Measurements from ENCODE around the gene SLK.

Gene SLK

DNA sequence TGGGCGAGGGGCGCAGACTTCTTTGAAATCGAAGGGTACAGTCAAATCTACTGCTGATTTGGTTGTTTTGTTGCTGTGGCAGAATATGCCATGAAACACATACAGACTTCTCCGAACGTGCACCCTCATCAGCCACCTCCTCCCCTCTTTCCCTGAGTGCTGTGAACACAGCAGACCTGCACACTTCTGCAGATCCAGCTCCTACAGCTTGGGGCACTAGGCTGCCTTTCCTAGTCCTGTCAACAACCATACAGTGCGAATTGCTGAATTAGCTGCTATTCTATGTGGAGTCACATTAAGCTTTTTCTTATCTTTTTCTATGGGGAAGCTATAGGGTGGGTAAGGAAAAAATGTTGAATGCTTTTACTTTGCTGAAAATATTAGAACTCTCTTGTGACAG lies 61.2 kb downstream of the SLK start:
- no peaks in the 10 kb centered on the region for H3K79me2 ChIP-seq (ENCODE audit: low read length)
- H3K27ac ChIP-seq (ENCODE audit: low read length) = no peak overlapping the region
- no peaks in the 10 kb centered on the region for H4K20me1 ChIP-seq (ENCODE audit: insufficient read depth, low read length)
- H3K36me3 ChIP-seq (replicated peaks; ENCODE audit: low read depth, low read length) = peaks cover 3% of the 10 kb centered on the region
- no peaks in the 10 kb centered on the region for H3K27me3 ChIP-seq (ENCODE audit: low read depth, low read length)
- no peak overlapping the region for H3K9ac ChIP-seq (ENCODE audit: low read length)
- no peak overlapping the region for H3K4me3 ChIP-seq (ENCODE audit: low read length)
- H3K9me3 ChIP-seq (ENCODE audit: insufficient read depth, low read length) = no peaks in the 10 kb centered on the region
- no peak for TF ChIP-seq EZH2phosphoT487 (IDR thresholded peaks at IDR 0.05; ENCODE audit: low read depth)
- TF ChIP-seq, protein P1, sequence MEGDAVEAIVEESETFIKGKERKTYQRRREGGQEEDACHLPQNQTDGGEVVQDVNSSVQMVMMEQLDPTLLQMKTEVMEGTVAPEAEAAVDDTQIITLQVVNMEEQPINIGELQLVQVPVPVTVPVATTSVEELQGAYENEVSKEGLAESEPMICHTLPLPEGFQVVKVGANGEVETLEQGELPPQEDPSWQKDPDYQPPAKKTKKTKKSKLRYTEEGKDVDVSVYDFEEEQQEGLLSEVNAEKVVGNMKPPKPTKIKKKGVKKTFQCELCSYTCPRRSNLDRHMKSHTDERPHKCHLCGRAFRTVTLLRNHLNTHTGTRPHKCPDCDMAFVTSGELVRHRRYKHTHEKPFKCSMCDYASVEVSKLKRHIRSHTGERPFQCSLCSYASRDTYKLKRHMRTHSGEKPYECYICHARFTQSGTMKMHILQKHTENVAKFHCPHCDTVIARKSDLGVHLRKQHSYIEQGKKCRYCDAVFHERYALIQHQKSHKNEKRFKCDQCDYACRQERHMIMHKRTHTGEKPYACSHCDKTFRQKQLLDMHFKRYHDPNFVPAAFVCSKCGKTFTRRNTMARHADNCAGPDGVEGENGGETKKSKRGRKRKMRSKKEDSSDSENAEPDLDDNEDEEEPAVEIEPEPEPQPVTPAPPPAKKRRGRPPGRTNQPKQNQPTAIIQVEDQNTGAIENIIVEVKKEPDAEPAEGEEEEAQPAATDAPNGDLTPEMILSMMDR (IDR thresholded peaks at IDR 0.05; ENCODE audit: low read depth, low read length) = no peak
- H2AFZ ChIP-seq (ENCODE audit: low read depth, low read length) = no peak overlapping the region
- H3K4me2 ChIP-seq (ENCODE audit: low read length) = no peak overlapping the region
- H3K4me1 ChIP-seq (ENCODE audit: low read length) = peaks cover 9% of the 10 kb centered on the region

DNA sequence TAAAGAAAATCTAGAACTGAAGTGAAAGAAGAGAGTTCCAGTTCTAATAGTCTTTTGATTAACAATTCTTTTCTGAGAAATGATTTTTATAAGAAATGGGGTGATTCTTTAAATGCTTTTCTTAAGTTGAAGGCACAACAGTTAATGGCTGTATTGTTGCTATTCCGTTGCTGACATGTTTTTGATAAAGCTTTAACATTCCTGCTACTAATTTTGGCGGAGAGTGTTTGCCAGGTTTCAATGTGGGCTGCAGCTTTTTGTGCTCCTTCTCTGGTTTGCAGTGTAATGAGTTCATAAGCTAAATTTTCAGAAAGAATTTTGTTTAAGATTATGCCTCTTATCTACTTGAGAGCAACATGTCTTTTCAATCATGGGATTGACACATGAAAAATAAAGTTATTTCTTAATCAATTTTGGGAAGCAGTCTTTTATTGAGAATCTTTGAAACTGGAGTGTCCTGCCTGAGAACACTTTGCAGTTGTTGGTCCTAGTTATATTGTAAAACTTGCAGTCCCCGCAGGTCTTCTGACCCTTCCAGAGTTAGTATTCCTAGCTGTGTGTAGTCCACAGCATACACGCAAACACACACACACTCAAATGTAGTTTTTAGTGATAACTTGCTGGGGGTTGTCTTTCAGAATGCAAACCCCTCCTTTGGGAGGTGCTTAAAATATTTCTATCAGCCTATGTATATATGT lies 62.0 kb downstream of the SLK start:
- no peak for TF ChIP-seq EZH2phosphoT487 (IDR thresholded peaks at IDR 0.05; ENCODE audit: low read depth)
- TF ChIP-seq, protein P1 (IDR thresholded peaks at IDR 0.05; ENCODE audit: low read depth, low read length) = no peak
- Histone ChIP-seq H4K20me1 (ENCODE audit: insufficient read depth, low read length) (no peaks in the 10 kb centered on the region), H3K4me2 (ENCODE audit: low read length) (no peak overlapping the region), H3K4me1 (ENCODE audit: low read length) (peaks cover 9% of the 10 kb centered on the region), H3K27ac (ENCODE audit: low read length) (no peak overlapping the region), H3K27me3 (ENCODE audit: low read depth, low read length) (no peaks in the 10 kb centered on the region), H3K79me2 (ENCODE audit: low read length) (no peaks in the 10 kb centered on the region), H3K4me3 (ENCODE audit: low read length) (no peak overlapping the region), H3K36me3 (replicated peaks; ENCODE audit: low read depth, low read length) (peaks cover 3% of the 10 kb centered on the region), H2AFZ (ENCODE audit: low read depth, low read length) (no peak overlapping the region), H3K9ac (ENCODE audit: low read length) (no peak overlapping the region), H3K9me3 (ENCODE audit: insufficient read depth, low read length) (no peaks in the 10 kb centered on the region)

DNA sequence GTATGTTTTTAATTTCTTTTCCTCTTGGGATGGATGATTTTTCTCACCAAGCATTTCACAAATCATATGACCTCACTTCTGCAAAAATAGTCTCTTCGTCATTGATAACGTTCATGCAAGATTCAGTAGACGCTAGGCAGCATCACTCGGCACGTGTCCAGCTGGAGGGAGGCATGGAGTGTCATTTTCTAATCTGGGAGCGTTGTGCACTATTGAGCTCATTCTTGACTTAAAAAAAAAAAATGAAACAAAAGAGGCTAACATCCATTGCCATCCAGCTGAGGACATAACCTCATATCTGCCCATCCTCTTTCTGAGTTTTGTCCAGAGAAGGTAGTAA lies 62.6 kb downstream of the SLK start:
- Histone ChIP-seq H3K27ac (ENCODE audit: low read length) (no peak overlapping the region), H2AFZ (ENCODE audit: low read depth, low read length) (no peak overlapping the region), H4K20me1 (ENCODE audit: insufficient read depth, low read length) (no peaks in the 10 kb centered on the region), H3K36me3 (replicated peaks; ENCODE audit: low read depth, low read length) (peaks cover 3% of the 10 kb centered on the region), H3K79me2 (ENCODE audit: low read length) (no peaks in the 10 kb centered on the region), H3K9me3 (ENCODE audit: insufficient read depth, low read length) (no peaks in the 10 kb centered on the region), H3K4me2 (ENCODE audit: low read length) (no peak overlapping the region), H3K4me1 (ENCODE audit: low read length) (peaks cover 9% of the 10 kb centered on the region), H3K27me3 (ENCODE audit: low read depth, low read length) (no peaks in the 10 kb centered on the region), H3K9ac (ENCODE audit: low read length) (no peak overlapping the region), H3K4me3 (ENCODE audit: low read length) (no peak overlapping the region)
- TF ChIP-seq, protein P1 (IDR thresholded peaks at IDR 0.05; ENCODE audit: low read depth, low read length) = no peak
- no peak for TF ChIP-seq EZH2phosphoT487 (IDR thresholded peaks at IDR 0.05; ENCODE audit: low read depth)

DNA sequence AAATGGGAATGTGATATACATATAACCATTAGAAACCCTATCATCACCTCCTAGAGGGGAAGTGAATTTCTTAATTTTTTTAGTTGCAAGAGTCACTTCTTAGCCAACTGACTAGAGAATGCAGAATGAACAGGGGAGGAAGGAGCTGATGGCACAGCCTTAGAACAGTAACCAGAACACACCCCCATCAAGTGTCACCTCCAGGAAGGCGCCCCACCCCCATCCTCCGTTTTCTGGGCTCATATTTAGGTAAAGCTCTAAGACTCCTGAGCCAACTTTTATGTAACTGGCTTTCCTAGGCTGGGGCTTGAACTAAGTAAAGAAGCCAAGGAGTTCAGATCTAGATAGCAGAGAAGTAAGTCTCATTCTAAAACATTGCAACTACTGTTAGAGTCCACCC lies 64.7 kb downstream of the SLK start:
- no peaks in the 10 kb centered on the region for H3K36me3 ChIP-seq (replicated peaks; ENCODE audit: low read depth, low read length)
- no peak overlapping the region for H3K4me2 ChIP-seq (ENCODE audit: low read length)
- no peaks in the 10 kb centered on the region for H3K27me3 ChIP-seq (ENCODE audit: low read depth, low read length)
- peaks cover 5% of the 10 kb centered on the region for H3K4me1 ChIP-seq (ENCODE audit: low read length)
- no peaks in the 10 kb centered on the region for H3K79me2 ChIP-seq (ENCODE audit: low read length)
- H3K27ac ChIP-seq (ENCODE audit: low read length) = no peak overlapping the region
- no peak overlapping the region for H3K9ac ChIP-seq (ENCODE audit: low read length)
- no peaks in the 10 kb centered on the region for H3K9me3 ChIP-seq (ENCODE audit: insufficient read depth, low read length)
- TF ChIP-seq, protein P1 (IDR thresholded peaks at IDR 0.05; ENCODE audit: low read depth, low read length) = no peak
- TF ChIP-seq EZH2phosphoT487 (IDR thresholded peaks at IDR 0.05; ENCODE audit: low read depth) = no peak
- no peak overlapping the region for H2AFZ ChIP-seq (ENCODE audit: low read depth, low read length)
- H3K4me3 ChIP-seq (ENCODE audit: low read length) = no peak overlapping the region
- H4K20me1 ChIP-seq (ENCODE audit: insufficient read depth, low read length) = no peaks in the 10 kb centered on the region

Measured in OCI-LY3 (cell line).